HS-27A (cell line): ENCODE results near the gene KSR1.

Source experiments
- DNase-seq: peaks from one replicate; pipeline ENCODE4 v3.0.0-alpha.2; 2012; ENCODE audit warnings: low read depth, missing footprints

KSR1 gene

DNA sequence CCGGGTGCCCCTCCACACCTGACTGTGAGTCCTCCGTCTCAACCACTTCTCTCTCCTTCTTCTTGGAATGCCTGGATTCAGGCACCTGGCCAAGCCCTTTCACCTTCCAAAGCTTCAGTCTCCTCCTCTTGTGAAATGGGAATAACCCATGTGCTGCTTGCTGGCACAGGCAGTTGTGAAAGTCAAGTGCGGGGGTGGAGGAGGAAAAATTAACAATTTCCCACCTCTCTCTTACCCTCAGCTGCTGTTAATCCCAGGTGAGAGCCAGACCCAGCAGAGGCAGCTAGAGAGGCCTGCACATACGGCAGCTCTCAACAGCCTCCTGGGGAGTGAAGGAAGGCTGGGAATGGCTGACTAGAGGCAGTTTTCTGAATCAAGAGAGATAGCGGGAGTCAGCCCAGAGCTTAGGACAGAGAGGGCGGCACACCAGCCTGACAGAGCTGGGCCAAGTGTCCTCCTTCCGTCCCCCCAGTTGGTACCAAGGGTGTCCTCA, 96.8 kb downstream of the KSR1 start:
- no peak for DNase-seq

DNA sequence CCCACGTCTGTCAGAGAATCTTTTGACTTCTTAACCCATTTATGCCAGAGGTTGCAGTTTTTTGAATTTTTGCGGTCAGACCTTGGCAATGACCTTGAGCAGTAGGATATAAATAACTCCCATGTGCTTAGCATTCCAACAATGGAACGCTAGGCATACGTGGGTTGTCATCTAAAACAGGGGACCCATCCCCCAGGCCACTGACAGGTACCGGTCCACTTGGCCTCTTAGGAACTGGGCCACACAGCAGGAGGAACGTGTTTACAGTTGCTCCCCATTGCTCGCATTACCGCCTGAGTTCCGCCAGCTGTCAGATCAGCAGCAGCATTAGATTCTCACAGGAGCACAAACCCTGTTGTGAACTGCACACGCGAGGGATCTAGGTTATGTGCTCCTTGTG, 97.9 kb downstream of the KSR1 start:
- no peak for DNase-seq

DNA sequence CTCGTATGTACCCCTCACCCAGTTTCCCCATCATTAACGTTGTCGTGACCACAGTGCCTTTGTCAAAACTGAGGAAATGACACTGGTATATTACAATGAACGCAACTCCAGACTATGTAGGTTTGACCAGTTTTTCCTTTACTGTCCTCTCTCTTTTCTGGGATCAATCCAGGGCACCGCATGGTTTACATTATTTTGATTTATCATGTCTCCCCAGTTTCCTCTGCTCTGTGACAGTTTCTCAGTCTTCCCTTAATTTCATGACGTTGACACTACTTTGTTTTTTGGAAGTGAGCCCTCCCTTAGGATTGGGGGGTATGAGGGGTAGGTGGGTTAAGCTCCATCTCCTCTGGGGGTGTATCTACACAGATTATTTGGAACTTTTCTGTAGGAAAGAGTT, 98.7 kb downstream of the KSR1 start:
- no peak for DNase-seq

- no peak for DNase-seq
These were observed 99.1 kb downstream of the KSR1 start for GRCh38 chr17:27555339-27555738.

- DNase-seq, result no peak
These were observed 102.1 kb downstream of the KSR1 start for GRCh38 chr17:27558341-27558740.

GRCh38 chr17:27558842-27559505, 102.7 kb downstream of the KSR1 start:
- no peak for DNase-seq

GRCh38 chr17:27559506-27560481, 103.5 kb downstream of the KSR1 start:
- no peak for DNase-seq

- no peak for DNase-seq
These were observed 104.4 kb downstream of the KSR1 start for GRCh38 chr17:27560668-27561067.

DNA sequence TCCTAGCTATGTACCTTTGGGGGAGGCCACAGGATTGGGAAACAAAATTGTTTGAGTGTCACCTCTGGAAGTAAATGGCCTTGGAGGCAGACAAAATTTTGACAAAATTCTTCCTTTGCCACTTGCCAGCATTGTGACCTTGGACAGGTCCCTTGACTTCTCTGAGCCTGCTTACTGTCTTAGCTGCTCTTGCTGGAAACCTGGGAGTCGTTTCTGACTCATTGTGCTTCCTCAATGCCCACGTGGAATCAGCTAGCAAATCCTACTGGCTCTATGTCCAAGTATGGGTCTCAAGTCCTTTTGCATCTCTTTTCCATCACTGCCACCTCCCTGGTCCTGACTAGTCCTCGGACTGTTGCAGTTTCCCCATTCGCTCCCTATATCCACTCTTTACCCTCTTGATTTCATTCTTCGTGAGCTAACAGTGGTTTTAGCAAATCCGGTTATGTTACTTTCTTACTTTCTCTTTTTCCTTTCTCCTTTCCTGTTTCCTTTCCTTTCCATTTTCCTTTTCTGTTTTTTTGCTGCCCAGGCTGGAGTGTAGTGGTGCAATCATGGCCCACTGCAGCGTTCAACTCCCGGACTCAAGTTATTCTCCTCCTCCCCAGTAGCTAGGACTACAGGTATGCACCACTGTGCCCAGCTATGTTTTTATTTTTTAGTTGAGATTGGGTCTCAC, 106.7 kb downstream of the KSR1 start:
- no peak for DNase-seq

DNA sequence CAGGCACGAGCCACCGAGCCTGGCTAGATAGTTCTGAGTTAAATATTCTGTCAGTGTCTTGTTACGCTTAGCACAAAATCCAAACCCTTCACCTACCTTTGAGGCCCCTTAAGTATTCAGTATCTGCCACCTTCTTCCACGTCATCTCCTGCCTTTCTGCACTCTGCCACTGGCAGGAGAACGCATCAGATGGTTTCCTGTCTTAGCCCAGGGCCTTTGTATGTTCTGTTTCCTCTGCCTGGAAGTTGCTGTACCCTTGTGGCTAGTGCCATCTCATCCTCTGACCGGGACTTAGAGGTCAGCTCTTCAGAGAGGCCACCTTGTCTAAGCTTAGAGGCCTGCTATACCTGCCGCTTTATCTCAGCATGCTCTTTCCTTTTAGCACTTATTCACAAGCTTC, 107.3 kb downstream of the KSR1 start:
- no peak for DNase-seq

- no peak for DNase-seq
These were observed 108.2 kb downstream of the KSR1 start for GRCh38 chr17:27564463-27564862.

- no peak for DNase-seq
These were observed 109.8 kb downstream of the KSR1 start for GRCh38 chr17:27565874-27566670.

DNA sequence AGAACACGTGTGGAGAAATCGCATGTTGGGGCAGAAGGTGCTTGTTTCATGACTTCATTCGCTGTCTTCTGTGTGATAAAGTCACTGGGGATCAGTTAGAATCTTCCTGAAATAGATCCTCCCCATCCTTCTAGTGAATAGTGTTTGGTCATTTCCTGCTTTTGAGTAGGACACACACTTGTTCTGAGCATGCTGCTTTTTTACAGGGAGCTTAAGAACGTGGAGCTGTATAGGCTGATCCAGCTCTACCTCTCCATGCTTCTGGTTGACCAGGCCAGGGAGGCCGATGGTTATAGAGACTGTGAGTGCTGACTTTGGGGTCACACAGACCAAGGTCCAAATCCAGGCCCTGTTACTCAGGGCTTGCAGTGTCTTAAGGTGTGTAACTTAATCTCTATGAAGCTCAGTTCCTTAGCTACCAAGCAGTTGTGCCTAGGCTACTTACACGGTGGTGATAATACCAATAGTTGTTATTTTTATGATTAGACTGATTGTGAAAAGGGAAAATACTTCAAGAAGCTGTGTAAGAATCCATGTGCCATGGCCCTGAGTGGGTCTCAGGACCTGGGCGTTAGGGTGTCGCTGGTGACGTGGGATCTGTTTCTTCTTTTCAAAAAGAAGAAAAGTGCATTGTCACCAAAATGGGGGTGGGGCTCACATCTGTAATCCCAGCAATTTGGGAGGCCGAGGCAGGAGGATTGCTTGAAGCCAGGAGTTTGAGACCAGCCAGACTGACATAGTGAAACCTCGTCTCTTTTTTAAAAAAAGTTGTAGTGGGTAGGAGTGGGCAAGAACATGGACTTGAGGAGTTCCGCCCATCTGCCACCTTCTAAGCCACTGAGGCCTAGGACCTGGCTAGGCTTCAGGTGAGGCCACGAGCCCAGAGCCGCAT, 110.7 kb downstream of the KSR1 start:
- DNase-seq, result no peak

DNA sequence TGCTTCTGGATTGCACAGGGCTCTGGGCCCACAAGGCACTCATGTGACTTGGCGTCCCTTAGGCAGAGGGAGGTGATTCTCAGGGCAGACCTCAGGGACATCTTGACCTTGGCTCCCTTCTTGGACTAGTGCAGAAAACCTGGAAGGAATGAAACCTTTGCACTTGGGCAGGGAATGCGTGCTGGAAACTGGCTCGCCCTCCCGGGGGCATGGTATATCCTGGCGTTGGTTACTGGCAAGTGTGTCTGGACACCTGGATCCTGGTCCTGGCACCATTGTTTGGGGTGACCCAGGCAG, 111.3 kb downstream of the KSR1 start:
- DNase-seq, result no peak

GRCh38 chr17:27568216-27568615, 112.0 kb downstream of the KSR1 start:
- DNase-seq, result no peak

DNA sequence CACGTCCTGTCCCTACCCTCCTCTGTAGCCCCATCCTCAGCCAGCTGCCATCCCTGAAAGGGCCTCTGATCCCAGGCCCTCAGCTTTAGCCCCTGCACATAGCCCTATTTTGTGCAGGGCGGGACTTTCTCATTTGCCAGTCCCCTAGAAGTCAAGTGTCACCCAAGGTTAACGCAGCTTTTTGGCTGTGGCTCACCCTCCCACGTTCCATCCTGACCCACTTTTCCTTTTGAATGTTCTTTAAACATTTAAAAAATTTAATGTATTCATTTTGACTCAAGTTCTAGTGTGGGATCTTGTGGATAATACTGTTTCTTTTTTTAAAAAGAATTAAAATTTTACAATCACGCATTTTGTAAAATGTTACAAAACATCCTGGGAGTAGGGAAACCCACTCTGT, 112.6 kb downstream of the KSR1 start:
- DNase-seq, result no peak

DNA sequence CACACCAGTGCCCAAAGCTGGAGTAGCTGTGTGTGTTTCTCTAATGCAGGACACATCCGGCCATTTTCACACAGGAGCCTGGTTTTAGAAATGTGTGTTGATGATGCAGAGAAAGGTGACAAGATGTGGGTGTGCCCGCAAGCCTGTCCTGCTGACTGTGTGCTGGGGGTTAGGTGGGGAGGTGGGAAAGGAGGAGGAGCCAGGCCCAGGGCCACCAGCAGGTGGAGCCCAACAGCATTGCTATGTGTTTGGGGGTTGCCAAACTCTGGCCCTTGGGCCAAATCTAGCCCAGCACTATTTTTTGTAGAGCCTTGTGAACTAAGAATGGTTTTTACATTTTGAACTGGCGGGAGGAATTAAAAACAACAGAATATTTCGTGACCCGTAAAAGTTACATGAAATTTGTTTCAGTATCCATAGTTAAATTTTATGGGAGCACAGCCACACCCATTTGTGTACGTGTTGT, 113.0 kb downstream of the KSR1 start:
- no peak for DNase-seq

DNA sequence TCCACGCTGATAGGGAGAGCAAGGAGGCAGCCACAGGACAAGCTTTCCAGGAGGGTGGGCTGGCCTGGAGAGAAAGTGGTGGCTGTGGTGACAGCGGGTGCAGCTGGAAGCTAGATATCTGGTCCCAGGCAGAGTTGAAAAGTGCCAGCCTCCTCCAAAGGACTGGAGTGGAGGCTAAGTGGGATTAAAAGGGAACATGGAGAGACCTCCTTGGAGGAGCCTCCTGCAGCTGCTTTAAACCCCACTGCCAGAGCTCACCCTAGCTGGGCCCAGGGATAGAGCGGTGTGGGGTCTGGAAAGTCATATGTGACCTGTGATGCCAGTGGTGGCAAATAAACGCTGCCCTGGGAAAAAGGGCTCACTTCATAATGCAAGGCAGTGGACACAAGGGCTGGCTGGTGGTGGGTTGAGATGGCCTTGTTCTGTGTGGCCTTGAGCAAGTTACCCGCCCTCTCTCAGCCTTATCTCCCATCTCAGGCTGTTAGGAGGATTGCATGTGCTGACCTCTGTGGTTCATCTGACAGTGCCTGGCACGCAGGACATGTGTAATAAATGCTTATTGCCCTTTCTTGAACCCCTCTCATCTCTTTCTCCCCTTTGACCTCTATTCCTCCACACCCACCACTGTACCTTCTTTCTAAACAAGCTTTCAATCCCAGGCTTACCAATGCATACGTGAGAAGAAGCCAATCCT, 113.8 kb downstream of the KSR1 start:
- DNase-seq, result no peak

- no peak for DNase-seq
These were observed 114.3 kb downstream of the KSR1 start for GRCh38 chr17:27570578-27570914.
